Gastroesophageal sphincter (tissue), 4 donors: ENCODE measurements around the gene DIMT1. TPM values are rescaled to one million over a fixed set of nuclear protein-coding genes. Genes with fewer than 3 reads are reported as not detected.

Experiments used
- ATAC-seq: fragments of 150-250 bp; one replicate; pipeline ENCODE4 v1.9.1; 2016; ENCODE audit warnings: mild to moderate bottlenecking, moderate library complexity
- H3K27ac ChIP-seq, 4 donors: fragments of 200-600 bp; sonication (generic) in 3 of 4; 1 replicate in 3 of 4; 2 replicates in 1 of 4; pipeline ENCODE4 v1.5.1; 2016 to 2019
- H3K27me3 ChIP-seq: fragments of 200-600 bp; sonication (generic); one replicate; pipeline ENCODE4 v1.5.1; 2019
- H3K36me3 ChIP-seq, 2 donors: fragments of 200-600 bp; sonication (generic); one replicate each; pipeline ENCODE4 v1.5.1; 2019; ENCODE audit warnings: control low read depth in 1 of 2
- H3K4me1 ChIP-seq, 3 donors: fragments of 200-600 bp; sonication (generic); 1 replicate in 2 of 3; 2 replicates in 1 of 3; pipeline ENCODE4 v1.5.1; 2016 to 2019; ENCODE audit warnings: control low read depth in 2 of 3
- H3K4me3 ChIP-seq, 2 donors: fragments of 200-600 bp; sonication (generic); one replicate each; pipeline ENCODE4 v1.5.1; 2019; ENCODE audit warnings: mild to moderate bottlenecking in 1 of 2, moderate library complexity in 1 of 2
- H3K9me3 ChIP-seq, 3 donors: fragments of 200-600 bp; sonication (generic); one replicate each; pipeline ENCODE4 v1.5.1; 2017 to 2019; ENCODE audit warnings: control low read depth in 2 of 3
- CTCF ChIP-seq, 4 experiments: fragments of 200-600 bp in 2 of 4; fragments of 450-650 bp in 2 of 4; sonication (generic) in 1 of 4; IDR thresholded peaks; one replicate each; pipeline ENCODE4 v1.5.1; 2017 to 2019; ENCODE audit warnings: antibody characterized with exemption in 4 of 4, mild to moderate bottlenecking in 2 of 4, moderate library complexity in 2 of 4
- EP300 ChIP-seq: sonication (generic); formaldehyde crosslinking; IDR thresholded peaks from one replicate; pipeline ENCODE4 v1.6.1; 2017; ENCODE audit warnings: antibody characterized with exemption, mild to moderate bottlenecking
- POLR2A ChIP-seq, 2 donors: fragments of 450-650 bp; IDR thresholded peaks; one replicate each; pipeline ENCODE4 v1.6.1; 2017; ENCODE audit warnings: antibody characterized with exemption in 2 of 2, mild to moderate bottlenecking in 2 of 2, moderate library complexity in 1 of 2
- POLR2AphosphoS5 ChIP-seq: sonication (generic); formaldehyde crosslinking; IDR thresholded peaks from one replicate; pipeline ENCODE4 v1.6.1; 2017; ENCODE audit warnings: antibody characterized with exemption
- WGBS, 2 donors: methylation state at CpG; one replicate each; pipeline ENCODE4 v1.1.5; 2018; ENCODE audit warnings: low coverage in 1 of 2; 5-methylcytosine and 5-hydroxymethylcytosine counted together
- total RNA-seq, 4 donors: library from RNA; depleted of rRNA; stranded (reverse); fragments of >200 nt; gene quantifications; one replicate each; pipeline ENCODE4 v1.1.0, GENCODE V29; 2016

The DIMT1 gene
- total RNA-seq, 4 donors from 2014 or later: 21.9 to 39.6 (median 27.5) TPM

GRCh38 chr5:62431735-62432620 is 28.3 kb upstream of the DIMT1 start:
- no peaks in the 10 kb centered on the region for H3K9me3 ChIP-seq
- peak overlapping the region in 3 of 4 donors; percentile 60 to 66 (median 63) for H3K27ac ChIP-seq
- peak; percentile 39 for ATAC-seq
- H3K4me1 ChIP-seq: peaks cover 0 to 50% (median 0%) of the 10 kb centered on the region in 3 donors
- H3K4me3 ChIP-seq: no peak overlapping the region
- WGBS, 2 donors: 70 to 74% methylated on average over 7 to 8 of the region's 11 CpGs
- no peaks in the 10 kb centered on the region for H3K27me3 ChIP-seq
- no peaks in the 10 kb centered on the region for H3K36me3 ChIP-seq
- no peak for TF ChIP-seq POLR2AphosphoS5
- no peak for TF ChIP-seq CTCF (IDR thresholded peaks at IDR 0.05)
- no peak for TF ChIP-seq EP300
- TF ChIP-seq POLR2A (IDR thresholded peaks at IDR 0.05): no peak

- no peak overlapping the region for H3K27ac ChIP-seq
- no peaks in the 10 kb centered on the region for H3K36me3 ChIP-seq
- no peaks in the 10 kb centered on the region for H3K9me3 ChIP-seq
- no peak overlapping the region for H3K4me3 ChIP-seq
- no peaks in the 10 kb centered on the region for H3K27me3 ChIP-seq
- 100% methylated on average over 1 of the region's 1 CpG for WGBS, 2 donors
- H3K4me1 ChIP-seq: peaks cover 0 to 5% (median 0%) of the 10 kb centered on the region in 3 donors
- TF ChIP-seq POLR2AphosphoS5: no peak
- ATAC-seq: no peak
Measured at GRCh38 chr5:62424763-62425162, 21.1 kb upstream of the DIMT1 start.

GRCh38 chr5:62421414-62421813 is 17.7 kb upstream of the DIMT1 start:
- H3K36me3 ChIP-seq: no peaks in the 10 kb centered on the region
- no peaks in the 10 kb centered on the region for H3K9me3 ChIP-seq
- H3K27me3 ChIP-seq: no peaks in the 10 kb centered on the region
- H3K4me1 ChIP-seq: peaks cover 0 to 5% (median 0%) of the 10 kb centered on the region in 3 donors
- H3K4me3 ChIP-seq: no peak overlapping the region
- 64 to 91% methylated on average over 1 of the region's 1 CpG for WGBS, 2 donors
- no peak overlapping the region for H3K27ac ChIP-seq
- no peak for ATAC-seq
- no peak for TF ChIP-seq EP300
- TF ChIP-seq POLR2A (IDR thresholded peaks at IDR 0.05): no peak
- no peak for TF ChIP-seq POLR2AphosphoS5
- no peak for TF ChIP-seq CTCF (IDR thresholded peaks at IDR 0.05)

- no peak for TF ChIP-seq EP300
- no peak for TF ChIP-seq CTCF (IDR thresholded peaks at IDR 0.05)
- TF ChIP-seq POLR2A (IDR thresholded peaks at IDR 0.05): no peak
- no peak for TF ChIP-seq POLR2AphosphoS5
- Histone ChIP-seq H3K4me1 (peaks cover 0 to 10% (median 0%) of the 10 kb centered on the region in 3 donors), H3K9me3 (no peaks in the 10 kb centered on the region), H3K36me3 (no peaks in the 10 kb centered on the region), H3K27ac (no peak overlapping the region), H3K4me3 (no peak overlapping the region), H3K27me3 (no peaks in the 10 kb centered on the region)
- no peak for ATAC-seq
- 100% methylated on average over 3 of the region's 3 CpGs; no CpG with 5 or more reads in 1 of the 2 donors for WGBS, 2 donors
Measured at GRCh38 chr5:62419609-62420008, 15.9 kb upstream of the DIMT1 start.

- H3K36me3 ChIP-seq: no peaks in the 10 kb centered on the region
- no peak overlapping the region for H3K4me3 ChIP-seq
- H3K27me3 ChIP-seq: no peaks in the 10 kb centered on the region
- H3K9me3 ChIP-seq: no peaks in the 10 kb centered on the region
- WGBS, 2 donors: 89 to 90% methylated on average over 4 of the region's 4 CpGs
- ATAC-seq: no peak
- H3K4me1 ChIP-seq: peaks cover 0 to 20% (median 5%) of the 10 kb centered on the region in 3 donors
- H3K27ac ChIP-seq: no peak overlapping the region
- TF ChIP-seq CTCF (IDR thresholded peaks at IDR 0.05) (no peak), EP300 (no peak)
Measured at GRCh38 chr5:62418462-62419076, 14.9 kb upstream of the DIMT1 start.
